ENCODE results near the gene HDAC4.

Gene HDAC4

DNA sequence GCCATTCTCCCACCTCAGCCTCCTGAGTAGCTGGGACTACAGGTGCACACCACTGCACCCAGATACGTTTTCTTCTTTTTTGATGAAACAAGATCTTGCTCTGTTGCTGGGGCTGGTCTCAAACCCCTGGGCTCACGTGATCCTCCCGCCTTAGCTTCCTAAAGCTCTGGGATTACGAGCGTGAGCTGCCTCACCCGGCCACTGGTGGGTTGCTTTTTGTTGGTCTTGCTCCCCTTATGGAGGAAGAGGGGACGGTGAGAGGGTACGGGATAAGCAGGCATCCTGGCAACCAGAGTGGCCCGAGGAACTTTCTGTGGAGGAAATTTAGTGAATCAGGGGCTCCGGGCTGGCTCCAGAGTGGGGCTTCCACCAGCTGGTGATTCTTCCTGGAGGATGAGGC, 222.3 kb downstream of the HDAC4 start:
- ChIA-PET POLR2A (no interaction called here), CTCF (no interaction called here)
- no peaks in the 10 kb centered on the region for H3K4me1 ChIP-seq (ENCODE audit: control insufficient read depth, insufficient read depth, low read length)
- H3K27ac ChIP-seq (ENCODE audit: extremely low read depth, low read depth, low read length) = no peak overlapping the region
- peaks cover 0 to 9% of the 10 kb centered on the region in 2 experiments; a peak in 1 of 3 replicates for H3K36me3 ChIP-seq (ENCODE audit: control insufficient read depth in 2 of 2, insufficient read depth in 1 of 2, low read length in 2 of 2)
- H3K9me3 ChIP-seq (ENCODE audit: control insufficient read depth, insufficient read depth, low read depth, low read length) = no peaks in the 10 kb centered on the region
- TF ChIP-seq ZFP69B (tag by site-specific recombination; IDR thresholded peaks at IDR 0.05) (no peak), ZNF560 (tag by site-specific recombination; IDR thresholded peaks at IDR 0.05; ENCODE audit: borderline replicate concordance) (no peak), ZBTB21 (tag by site-specific recombination; IDR thresholded peaks at IDR 0.05) (no peak), ZNF529 (tag by site-specific recombination; IDR thresholded peaks at IDR 0.05; ENCODE audit: insufficient replicate concordance) (no peak), PATZ1 (tag by site-specific recombination; IDR thresholded peaks at IDR 0.05) (no peak), ZNF10 (tag by site-specific recombination; IDR thresholded peaks at IDR 0.05) (no peak), ZNF292 (tag by site-specific recombination; IDR thresholded peaks at IDR 0.05; ENCODE audit: borderline replicate concordance, low read depth) (no peak), ZNF670 (tag by site-specific recombination; IDR thresholded peaks at IDR 0.05; ENCODE audit: low read depth) (no peak), ZNF335 (tag by site-specific recombination; conservative IDR thresholded peaks at IDR 0.05) (no peak), ZNF2 (tag by site-specific recombination; IDR thresholded peaks at IDR 0.05) (no peak), ZNF223 (tag by site-specific recombination; IDR thresholded peaks at IDR 0.05) (no peak), OVOL3 (tag by site-specific recombination; IDR thresholded peaks at IDR 0.05) (no peak), ZNF501 (tag by site-specific recombination; IDR thresholded peaks at IDR 0.05) (no peak), ZFP3 (tag by site-specific recombination; IDR thresholded peaks at IDR 0.05; ENCODE audit: low read depth) (no peak), ZNF571 (tag by site-specific recombination; IDR thresholded peaks at IDR 0.05) (no peak), ZNF202 (tag by site-specific recombination; IDR thresholded peaks at IDR 0.05; ENCODE audit: borderline replicate concordance) (no peak)
- TF ChIP-seq, protein P1, sequence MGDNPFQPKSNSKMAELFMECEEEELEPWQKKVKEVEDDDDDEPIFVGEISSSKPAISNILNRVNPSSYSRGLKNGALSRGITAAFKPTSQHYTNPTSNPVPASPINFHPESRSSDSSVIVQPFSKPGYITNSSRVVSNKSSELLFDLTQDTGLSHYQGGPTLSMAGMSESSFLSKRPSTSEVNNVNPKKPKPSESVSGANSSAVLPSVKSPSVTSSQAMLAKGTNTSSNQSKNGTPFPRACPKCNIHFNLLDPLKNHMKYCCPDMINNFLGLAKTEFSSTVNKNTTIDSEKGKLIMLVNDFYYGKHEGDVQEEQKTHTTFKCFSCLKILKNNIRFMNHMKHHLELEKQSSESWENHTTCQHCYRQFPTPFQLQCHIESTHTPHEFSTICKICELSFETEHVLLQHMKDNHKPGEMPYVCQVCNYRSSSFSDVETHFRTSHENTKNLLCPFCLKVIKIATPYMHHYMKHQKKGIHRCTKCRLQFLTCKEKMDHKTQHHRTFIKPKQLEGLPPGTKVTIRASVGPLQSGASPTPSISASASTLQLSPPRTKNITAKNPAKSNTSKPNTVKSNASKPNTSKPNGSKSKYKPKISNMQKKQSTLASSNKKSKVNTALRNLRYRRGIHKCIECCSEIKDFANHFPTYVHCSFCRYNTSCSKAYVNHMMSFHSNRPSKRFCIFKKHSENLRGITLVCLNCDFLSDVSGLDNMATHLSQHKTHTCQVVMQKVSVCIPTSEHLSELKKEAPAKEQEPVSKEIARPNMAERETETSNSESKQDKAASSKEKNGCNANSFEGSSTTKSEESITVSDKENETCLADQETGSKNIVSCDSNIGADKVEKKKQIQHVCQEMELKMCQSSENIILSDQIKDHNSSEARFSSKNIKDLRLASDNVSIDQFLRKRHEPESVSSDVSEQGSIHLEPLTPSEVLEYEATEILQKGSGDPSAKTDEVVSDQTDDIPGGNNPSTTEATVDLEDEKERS (tag by site-specific recombination; IDR thresholded peaks at IDR 0.05) = no peak
- TF ChIP-seq, protein P2, sequence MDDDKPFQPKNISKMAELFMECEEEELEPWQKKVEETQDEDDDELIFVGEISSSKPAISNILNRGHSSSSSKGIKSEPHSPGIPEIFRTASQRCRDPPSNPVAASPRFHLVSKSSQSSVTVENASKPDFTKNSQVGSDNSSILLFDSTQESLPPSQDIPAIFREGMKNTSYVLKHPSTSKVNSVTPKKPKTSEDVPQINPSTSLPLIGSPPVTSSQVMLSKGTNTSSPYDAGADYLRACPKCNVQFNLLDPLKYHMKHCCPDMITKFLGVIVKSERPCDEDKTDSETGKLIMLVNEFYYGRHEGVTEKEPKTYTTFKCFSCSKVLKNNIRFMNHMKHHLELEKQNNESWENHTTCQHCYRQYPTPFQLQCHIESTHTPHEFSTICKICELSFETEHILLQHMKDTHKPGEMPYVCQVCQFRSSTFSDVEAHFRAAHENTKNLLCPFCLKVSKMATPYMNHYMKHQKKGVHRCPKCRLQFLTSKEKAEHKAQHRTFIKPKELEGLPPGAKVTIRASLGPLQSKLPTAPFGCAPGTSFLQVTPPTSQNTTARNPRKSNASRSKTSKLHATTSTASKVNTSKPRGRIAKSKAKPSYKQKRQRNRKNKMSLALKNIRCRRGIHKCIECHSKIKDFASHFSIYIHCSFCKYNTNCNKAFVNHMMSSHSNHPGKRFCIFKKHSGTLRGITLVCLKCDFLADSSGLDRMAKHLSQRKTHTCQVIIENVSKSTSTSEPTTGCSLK (tag by site-specific recombination; IDR thresholded peaks at IDR 0.05) = no peak
- H3K4me3 ChIP-seq (ENCODE audit: low read depth, low read length) = no peak overlapping the region

- Histone ChIP-seq H3K36me3 (ENCODE audit: control insufficient read depth in 2 of 2, insufficient read depth in 1 of 2, low read length in 2 of 2) (peaks cover 0 to 9% of the 10 kb centered on the region in 2 experiments; a peak in 1 of 3 replicates), H3K9me3 (ENCODE audit: control insufficient read depth, insufficient read depth, low read depth, low read length) (no peaks in the 10 kb centered on the region), H3K4me1 (ENCODE audit: control insufficient read depth, insufficient read depth, low read length) (no peaks in the 10 kb centered on the region), H3K27ac (ENCODE audit: extremely low read depth, low read depth, low read length) (no peak overlapping the region), H3K4me3 (ENCODE audit: low read depth, low read length) (no peak overlapping the region)
- CTCF ChIA-PET = no interaction called here
- POLR2A ChIA-PET = no interaction called here
- TF ChIP-seq ZNF830 (tag by site-specific recombination; IDR thresholded peaks at IDR 0.05; ENCODE audit: low read depth) (no peak), ZNF24 (tag by site-specific recombination; IDR thresholded peaks at IDR 0.05) (no peak), ZFP3 (tag by site-specific recombination; IDR thresholded peaks at IDR 0.05; ENCODE audit: low read depth) (no peak), KLF1 (tag by site-specific recombination; IDR thresholded peaks at IDR 0.05) (no peak), PRDM1 (tag by site-specific recombination; IDR thresholded peaks at IDR 0.05) (no peak), ZNF18 (tag by site-specific recombination; IDR thresholded peaks at IDR 0.05) (no peak)
- TF ChIP-seq, protein P3, sequence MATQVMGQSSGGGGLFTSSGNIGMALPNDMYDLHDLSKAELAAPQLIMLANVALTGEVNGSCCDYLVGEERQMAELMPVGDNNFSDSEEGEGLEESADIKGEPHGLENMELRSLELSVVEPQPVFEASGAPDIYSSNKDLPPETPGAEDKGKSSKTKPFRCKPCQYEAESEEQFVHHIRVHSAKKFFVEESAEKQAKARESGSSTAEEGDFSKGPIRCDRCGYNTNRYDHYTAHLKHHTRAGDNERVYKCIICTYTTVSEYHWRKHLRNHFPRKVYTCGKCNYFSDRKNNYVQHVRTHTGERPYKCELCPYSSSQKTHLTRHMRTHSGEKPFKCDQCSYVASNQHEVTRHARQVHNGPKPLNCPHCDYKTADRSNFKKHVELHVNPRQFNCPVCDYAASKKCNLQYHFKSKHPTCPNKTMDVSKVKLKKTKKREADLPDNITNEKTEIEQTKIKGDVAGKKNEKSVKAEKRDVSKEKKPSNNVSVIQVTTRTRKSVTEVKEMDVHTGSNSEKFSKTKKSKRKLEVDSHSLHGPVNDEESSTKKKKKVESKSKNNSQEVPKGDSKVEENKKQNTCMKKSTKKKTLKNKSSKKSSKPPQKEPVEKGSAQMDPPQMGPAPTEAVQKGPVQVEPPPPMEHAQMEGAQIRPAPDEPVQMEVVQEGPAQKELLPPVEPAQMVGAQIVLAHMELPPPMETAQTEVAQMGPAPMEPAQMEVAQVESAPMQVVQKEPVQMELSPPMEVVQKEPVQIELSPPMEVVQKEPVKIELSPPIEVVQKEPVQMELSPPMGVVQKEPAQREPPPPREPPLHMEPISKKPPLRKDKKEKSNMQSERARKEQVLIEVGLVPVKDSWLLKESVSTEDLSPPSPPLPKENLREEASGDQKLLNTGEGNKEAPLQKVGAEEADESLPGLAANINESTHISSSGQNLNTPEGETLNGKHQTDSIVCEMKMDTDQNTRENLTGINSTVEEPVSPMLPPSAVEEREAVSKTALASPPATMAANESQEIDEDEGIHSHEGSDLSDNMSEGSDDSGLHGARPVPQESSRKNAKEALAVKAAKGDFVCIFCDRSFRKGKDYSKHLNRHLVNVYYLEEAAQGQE (tag by site-specific recombination; IDR thresholded peaks at IDR 0.05) = no peak
Observed at GRCh38 chr2:239177908-239178307, 222.9 kb downstream of the HDAC4 start.
